ENCODE measurements around the gene TSPO. TPM values are rescaled to one million over a fixed set of nuclear protein-coding genes. Genes with fewer than 3 reads are reported as not detected.
A peak's percentile ranks its signal among the peaks of the same experiment; 100 is the strongest.

The TSPO gene
- total and polyA plus RNA-seq, 2 of the 13 experiments (the other 11 are each of a cell fraction or from before 2014, with no cell fraction given) = 0.46 to 1.4 TPM

DNA sequence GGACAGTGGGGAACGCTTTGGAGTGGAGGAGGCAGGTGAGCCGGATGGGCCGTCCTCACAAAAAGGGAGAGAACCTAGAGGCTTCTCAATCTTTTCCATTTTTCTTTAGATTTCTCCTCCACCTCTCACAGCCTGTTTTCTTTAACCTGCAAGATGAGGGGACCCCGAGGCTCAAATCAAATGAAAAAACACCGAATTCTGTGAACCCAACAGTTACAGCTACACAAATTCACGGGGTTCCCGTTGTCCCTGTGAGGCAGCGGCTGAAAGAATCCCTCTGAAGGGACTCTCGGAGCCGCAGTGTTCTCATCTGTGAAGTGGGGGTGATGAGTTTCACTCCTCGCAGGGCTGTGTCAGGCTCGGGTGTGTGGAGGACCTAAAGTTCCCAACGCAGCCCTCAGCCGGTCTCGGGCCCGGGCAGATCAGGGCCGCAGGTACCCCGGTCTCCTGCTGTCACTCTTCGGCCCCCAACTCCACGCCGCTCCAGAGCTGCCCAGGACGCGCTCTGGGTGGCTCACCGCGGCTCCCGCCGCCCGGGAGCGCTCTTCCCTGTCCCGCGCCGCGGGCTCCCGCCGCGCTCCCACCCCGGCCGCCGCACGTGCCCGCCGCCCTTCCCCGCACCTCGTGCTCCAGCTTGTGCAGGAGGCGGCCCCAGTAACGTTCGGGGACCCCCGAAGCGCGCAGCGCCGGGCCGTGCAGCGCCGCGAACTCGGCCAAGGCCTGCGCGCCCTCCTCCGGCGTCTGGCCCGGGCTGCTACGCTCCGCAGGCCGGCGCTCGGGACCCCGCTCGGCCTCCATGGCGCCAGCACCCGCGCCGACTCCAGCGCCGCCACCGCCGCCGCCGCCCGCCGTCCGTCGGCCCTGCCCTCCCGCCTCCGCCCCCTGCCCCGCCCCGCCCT is 35.2 kb downstream of the TSPO start, which contains the start of gene TTLL12 (continued):
- TF ChIP-seq, protein P1, sequence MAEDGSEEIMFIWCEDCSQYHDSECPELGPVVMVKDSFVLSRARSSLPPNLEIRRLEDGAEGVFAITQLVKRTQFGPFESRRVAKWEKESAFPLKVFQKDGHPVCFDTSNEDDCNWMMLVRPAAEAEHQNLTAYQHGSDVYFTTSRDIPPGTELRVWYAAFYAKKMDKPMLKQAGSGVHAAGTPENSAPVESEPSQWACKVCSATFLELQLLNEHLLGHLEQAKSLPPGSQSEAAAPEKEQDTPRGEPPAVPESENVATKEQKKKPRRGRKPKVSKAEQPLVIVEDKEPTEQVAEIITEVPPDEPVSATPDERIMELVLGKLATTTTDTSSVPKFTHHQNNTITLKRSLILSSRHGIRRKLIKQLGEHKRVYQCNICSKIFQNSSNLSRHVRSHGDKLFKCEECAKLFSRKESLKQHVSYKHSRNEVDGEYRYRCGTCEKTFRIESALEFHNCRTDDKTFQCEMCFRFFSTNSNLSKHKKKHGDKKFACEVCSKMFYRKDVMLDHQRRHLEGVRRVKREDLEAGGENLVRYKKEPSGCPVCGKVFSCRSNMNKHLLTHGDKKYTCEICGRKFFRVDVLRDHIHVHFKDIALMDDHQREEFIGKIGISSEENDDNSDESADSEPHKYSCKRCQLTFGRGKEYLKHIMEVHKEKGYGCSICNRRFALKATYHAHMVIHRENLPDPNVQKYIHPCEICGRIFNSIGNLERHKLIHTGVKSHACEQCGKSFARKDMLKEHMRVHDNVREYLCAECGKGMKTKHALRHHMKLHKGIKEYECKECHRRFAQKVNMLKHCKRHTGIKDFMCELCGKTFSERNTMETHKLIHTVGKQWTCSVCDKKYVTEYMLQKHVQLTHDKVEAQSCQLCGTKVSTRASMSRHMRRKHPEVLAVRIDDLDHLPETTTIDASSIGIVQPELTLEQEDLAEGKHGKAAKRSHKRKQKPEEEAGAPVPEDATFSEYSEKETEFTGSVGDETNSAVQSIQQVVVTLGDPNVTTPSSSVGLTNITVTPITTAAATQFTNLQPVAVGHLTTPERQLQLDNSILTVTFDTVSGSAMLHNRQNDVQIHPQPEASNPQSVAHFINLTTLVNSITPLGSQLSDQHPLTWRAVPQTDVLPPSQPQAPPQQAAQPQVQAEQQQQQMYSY (CRISPR knock-in tag; IDR thresholded peaks at IDR 0.05) = no peak
- no peak for TF ChIP-seq PLRG1 (conservative IDR thresholded peaks at IDR 0.05)
- TF ChIP-seq ZNF607 (CRISPR knock-in tag; IDR thresholded peaks at IDR 0.05; ENCODE audit: borderline replicate concordance) = peak; percentile 49; the same call in 1 of the 2 replicates
- TF ChIP-seq ZNF543 (CRISPR knock-in tag; IDR thresholded peaks at IDR 0.05) = no peak
- TF ChIP-seq ZNF609 (CRISPR knock-in tag; IDR thresholded peaks at IDR 0.05; ENCODE audit: borderline replicate concordance) = no peak
- TF ChIP-seq ZNF572 (CRISPR knock-in tag; IDR thresholded peaks at IDR 0.05) = no peak
- no peak; the same call in 1 of the 2 replicates for TF ChIP-seq TGIF2 (CRISPR knock-in tag; IDR thresholded peaks at IDR 0.05)
- TF ChIP-seq SMARCC2 (IDR thresholded peaks at IDR 0.05) = no peak
- TF ChIP-seq TIGD3 (CRISPR knock-in tag; IDR thresholded peaks at IDR 0.05; ENCODE audit: borderline replicate concordance) = no peak
- TF ChIP-seq, protein P2, sequence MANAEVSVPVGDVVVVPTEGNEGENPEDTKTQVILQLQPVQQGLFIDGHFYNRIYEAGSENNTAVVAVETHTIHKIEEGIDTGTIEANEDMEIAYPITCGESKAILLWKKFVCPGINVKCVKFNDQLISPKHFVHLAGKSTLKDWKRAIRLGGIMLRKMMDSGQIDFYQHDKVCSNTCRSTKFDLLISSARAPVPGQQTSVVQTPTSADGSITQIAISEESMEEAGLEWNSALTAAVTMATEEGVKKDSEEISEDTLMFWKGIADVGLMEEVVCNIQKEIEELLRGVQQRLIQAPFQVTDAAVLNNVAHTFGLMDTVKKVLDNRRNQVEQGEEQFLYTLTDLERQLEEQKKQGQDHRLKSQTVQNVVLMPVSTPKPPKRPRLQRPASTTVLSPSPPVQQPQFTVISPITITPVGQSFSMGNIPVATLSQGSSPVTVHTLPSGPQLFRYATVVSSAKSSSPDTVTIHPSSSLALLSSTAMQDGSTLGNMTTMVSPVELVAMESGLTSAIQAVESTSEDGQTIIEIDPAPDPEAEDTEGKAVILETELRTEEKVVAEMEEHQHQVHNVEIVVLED (CRISPR knock-in tag; IDR thresholded peaks at IDR 0.05; ENCODE audit: borderline replicate concordance) = no peak
- TF ChIP-seq ZBTB14 (CRISPR knock-in tag; IDR thresholded peaks at IDR 0.05) = peak; percentile 46; the same call in 1 of the 2 replicates
- no peak for TF ChIP-seq ZNF777 (CRISPR knock-in tag; IDR thresholded peaks at IDR 0.05)
- no peak for TF ChIP-seq ZNF704 (CRISPR knock-in tag; IDR thresholded peaks at IDR 0.05; ENCODE audit: borderline replicate concordance)

Measured in HepG2 (cell line).